K562 (cell line): ENCODE measurements around the gene MED17. TPM values are rescaled to one million over a fixed set of nuclear protein-coding genes. Genes with fewer than 3 reads are reported as not detected.

Experiments used
- ATAC-seq: fragments of 200-7000 bp; cut with Tn5 transposase; 3 replicates; pipeline ENCODE4 v1.9.1; 2020; ENCODE audit warnings: moderate library complexity
- BruUV-seq: library from RNA; stranded (reverse); fragments of 400-500 nt; replicated peaks from 2 replicates; lab custom pipeline; 2021; lab: Mats Ljungman, UMichigan
- CTCF ChIA-PET: fragments of 300-600 bp; formaldehyde crosslinking; extraction: SDS; loops from one replicate; lab custom pipeline; 2021; ENCODE audit warnings: low intra/inter-chr PET ratio; lab: Yijun Ruan, JAX
- POLR2A ChIA-PET: fragments of 300-600, 350-650 bp; sonication (Branson Sonifier 250); formaldehyde crosslinking; extraction: SDS; loops from one replicate; lab custom pipeline; 2021; ENCODE audit warnings: antibody characterized with exemption, inconsistent platforms; lab: Yijun Ruan, JAX
- DNase-seq, 4 experiments: peaks; one replicate each; pipeline versions ENCODE4 v3.0.0 to v3.0.0-alpha.2; 2011 to 2018; ENCODE audit warnings: low spot score in 3 of 4, mixed read lengths in 3 of 4; ENCODE audit errors: extremely low read depth in 1 of 4
- FAIRE-seq: peaks from 2 replicates; lab custom pipeline; 2011; peaks lifted over from hg19 to GRCh38; lab: Jason Lieb, UNC
- H2AFZ ChIP-seq: 2 replicates; pipeline ENCODE4 v1.6.0; 2011; ENCODE audit warnings: low read depth, low read length, control low read depth, inconsistent platforms
- H3K27ac ChIP-seq: fragments of 200-600 bp; 3 replicates; pipeline ENCODE4 v1.8.0; 2011; ENCODE audit warnings: low read depth, mild to moderate bottlenecking, control low read depth, inconsistent platforms, low read length, moderate library complexity, mixed read lengths; ENCODE audit errors: extremely low read depth
- H3K27me3 ChIP-seq, 2 experiments: fragments of 300-600 bp in 1 of 2; 2 replicates in 1 of 2; 3 replicates in 1 of 2; pipeline versions ENCODE4 v1.6.0 to v1.8.0; 2011; ENCODE audit warnings: inconsistent platforms in 2 of 2, low read length in 2 of 2, mild to moderate bottlenecking in 1 of 2, mixed read lengths in 1 of 2, moderate library complexity in 1 of 2; ENCODE audit not compliant: control insufficient read depth in 2 of 2, insufficient read depth in 2 of 2
- H3K36me3 ChIP-seq: fragments of 300-600 bp; 3 replicates; pipeline ENCODE4 v1.8.0; 2011; ENCODE audit warnings: mild to moderate bottlenecking, low read length, inconsistent platforms; ENCODE audit not compliant: control insufficient read depth, insufficient read depth
- H3K4me1 ChIP-seq, 2 experiments: fragments of 200-600 bp in 1 of 2; replicated peaks in 1 of 2; 2 replicates in 1 of 2; 3 replicates in 1 of 2; pipeline versions ENCODE4 v1.5.1 to v1.8.0; 2011; ENCODE audit warnings: inconsistent platforms in 2 of 2, low read length in 2 of 2, mild to moderate bottlenecking in 1 of 2, mixed read lengths in 1 of 2, moderate library complexity in 1 of 2; ENCODE audit not compliant: control insufficient read depth in 2 of 2, insufficient read depth in 2 of 2
- H3K4me2 ChIP-seq: 2 replicates; pipeline ENCODE4 v1.6.1; 2011; ENCODE audit warnings: low read length, control low read depth, inconsistent platforms, mixed read lengths; ENCODE audit not compliant: insufficient read depth
- H3K4me3 ChIP-seq: fragments of 200-600 bp; sonication (generic), shearing (Covaris generic); 2 replicates; pipeline ENCODE4 v1.5.1; 2016; ENCODE audit warnings: control low read depth, inconsistent platforms
- H3K79me2 ChIP-seq: fragments of 200-600 bp; 3 replicates; pipeline ENCODE4 v1.8.0; 2011; ENCODE audit warnings: low read length, inconsistent platforms; ENCODE audit not compliant: control insufficient read depth, insufficient read depth
- H3K9ac ChIP-seq, 2 experiments: 2 replicates each; pipeline versions ENCODE4 v1.6.0 to v1.6.1; 2011; ENCODE audit warnings: low read depth in 2 of 2, low read length in 2 of 2, control low read depth in 1 of 2, inconsistent platforms in 1 of 2, mild to moderate bottlenecking in 1 of 2, mixed read lengths in 1 of 2; ENCODE audit not compliant: insufficient read depth in 1 of 2
- H3K9me1 ChIP-seq: one replicate; pipeline ENCODE4 v1.6.0; 2011; ENCODE audit warnings: inconsistent platforms, mild to moderate bottlenecking, low read length, moderate library complexity; ENCODE audit not compliant: control insufficient read depth, insufficient read depth
- H3K9me3 ChIP-seq: replicated peaks from 2 replicates; pipeline ENCODE4 v1.5.1; 2011; ENCODE audit warnings: low read depth, low read length, inconsistent platforms; ENCODE audit not compliant: control insufficient read depth, insufficient read depth
- H4K20me1 ChIP-seq: replicated peaks from 2 replicates; pipeline ENCODE4 v1.6.1; 2011; ENCODE audit warnings: low read length, inconsistent platforms, mixed read lengths; ENCODE audit not compliant: control insufficient read depth, insufficient read depth
- SMARCA5 ChIP-seq: fragments of 450-650 bp; IDR thresholded peaks from 2 replicates; pipeline ENCODE4 v1.6.1; 2016
- SMC3 ChIP-seq: conservative IDR thresholded peaks from 2 replicates; pipeline ENCODE4 v1.6.1; 2011; ENCODE audit warnings: low read depth, low read length, improper control_type of control experiment; ENCODE audit not compliant: insufficient read depth
- U2AF2 ChIP-seq: fragments of 200-400 bp; formaldehyde crosslinking; optimal IDR thresholded peaks from 2 replicates; pipeline ENCODE3; 2017; ENCODE audit warnings: low read depth, mild to moderate bottlenecking, low read length
- WGBS: fragments of 100-300 bp; shearing (Covaris generic); methylation state at CpG from one replicate; pipeline ENCODE4 v1.1.6; 2016; ENCODE audit warnings: low coverage, mixed read lengths; ENCODE audit not compliant: insufficient coverage; ENCODE audit errors: missing lambda C conversion rate; 5-methylcytosine and 5-hydroxymethylcytosine counted together
- in situ Hi-C: fragments of 300-500 bp; cut with MboI; formaldehyde crosslinking; loops from 4 replicates; pipeline ENCODE4 v1.15.0; 2018; ENCODE audit warnings: inconsistent platforms, mixed read lengths
- intact Hi-C: fragments of 100-400 bp; cut with micrococcal nuclease; formaldehyde crosslinking; loops from 2 replicates; pipeline ENCODE4 v1.14.2; 2022
- polyA plus RNA-seq, 8 experiments: library from polyadenylated mRNA; depleted of rRNA in 4 of 8; stranded (reverse) in 5 of 8; unstranded in 3 of 8; fragments of >200 nt; fragmentation: Nextera tagmentation in 2 of 8; fragmentation: Illumina TruSeq in 1 of 8; extraction: Ambion mirVana in 2 of 8; extraction: Trizol in 1 of 8; gene quantifications; 2 replicates each; pipeline versions ENCODE4 v1.2.1 to v1.2.3, GENCODE V29; 2011 to 2014; ENCODE audit warnings: inconsistent platforms in 1 of 8, missing spikeins in 1 of 8
- total RNA-seq, 7 experiments: library from RNA; depleted of rRNA in 6 of 7; stranded (reverse); fragments of >200 nt in 6 of 7; fragmentation: Illumina TruSeq in 2 of 7; extraction: Trizol in 2 of 7; gene quantifications; 2 replicates each; pipeline versions ENCODE4 v1.2.1 to v1.2.3, GENCODE V29; 2011 to 2021; ENCODE audit warnings: low replicate concordance in 1 of 7
- TF ChIP-seq, protein P1 (sequence below): fragments of 450-650 bp; IDR thresholded peaks from 2 replicates; pipeline ENCODE4 v1.6.1; 2018; ENCODE audit not compliant: partially characterized antibody
- TF ChIP-seq, protein P2 (sequence below): sonication (generic); formaldehyde crosslinking; IDR thresholded peaks from 2 replicates; pipeline ENCODE4 v1.8.1; 2023; ENCODE audit warnings: mild to moderate bottlenecking, missing genetic modification reagents, moderate library complexity
- TF ChIP-seq, protein P3 (sequence below), 2 experiments: fragments of 450-650 bp; IDR thresholded peaks; 2 replicates each; pipeline ENCODE4 v1.6.1; 2016; ENCODE audit warnings: mild to moderate bottlenecking in 2 of 2, borderline replicate concordance in 1 of 2, low read depth in 1 of 2, moderate library complexity in 1 of 2

The MED17 gene
- total and polyA plus RNA-seq, 9 of the 15 experiments (the other 6 are each of a cell fraction or from before 2014, with no cell fraction given) = 6.7 to 34.7 (median 26.8) TPM

DNA sequence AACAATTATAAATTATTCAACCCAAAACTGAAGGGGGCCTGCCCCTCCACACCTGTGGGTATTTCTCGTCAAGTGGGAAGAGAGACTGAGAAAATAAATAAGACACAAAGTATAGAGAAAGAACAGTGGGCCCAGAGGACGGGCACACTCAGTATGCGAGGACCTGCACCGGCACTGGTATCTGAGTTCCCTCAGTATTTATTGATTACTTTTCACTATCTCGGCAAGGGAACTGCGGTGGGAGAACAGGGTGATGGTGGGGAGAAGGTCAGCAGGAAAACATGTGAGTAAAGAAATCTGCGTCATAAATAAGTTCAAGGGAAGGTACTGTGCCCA, 39.4 kb upstream of the MED17 start:
- 52% methylated on average over 7 of the region's 7 CpGs for WGBS
- H3K4me1 ChIP-seq = peaks cover 4 to 10% of the 10 kb centered on the region in 2 experiments; a peak in 3 of 5 replicates
- no peak for DNase-seq
- POLR2A ChIA-PET = no interaction called here
- no peaks in the 10 kb centered on the region for H4K20me1 ChIP-seq
- BruUV-seq = no TSS peak
- no peak overlapping the region for H3K4me3 ChIP-seq
- no peaks in the 10 kb centered on the region for H3K9me1 ChIP-seq
- H3K27ac ChIP-seq = no peak overlapping the region
- H2AFZ ChIP-seq = peak overlapping the region; percentile 25; the same call in 1 of the 2 replicates
- H3K4me2 ChIP-seq = peak overlapping the region; percentile 14; the same call in 1 of the 2 replicates
- CTCF ChIA-PET = no interaction called here
- H3K79me2 ChIP-seq = peaks cover 34% of the 10 kb centered on the region
- ATAC-seq = no peak
- H3K9ac ChIP-seq = peak overlapping the region in 1 of 2 experiments; percentile 40; a peak in 1 of 4 replicates
- no peaks in the 10 kb centered on the region for H3K27me3 ChIP-seq
- H3K36me3 ChIP-seq = peaks cover 17% of the 10 kb centered on the region
- in situ Hi-C loops (no loop called here), intact Hi-C loops (no loop called here)
- FAIRE-seq = no peak
- no peaks in the 10 kb centered on the region for H3K9me3 ChIP-seq
- TF ChIP-seq U2AF2 (no peak), SMC3 (no peak), SMARCA5 (no peak)
- TF ChIP-seq, protein P1, sequence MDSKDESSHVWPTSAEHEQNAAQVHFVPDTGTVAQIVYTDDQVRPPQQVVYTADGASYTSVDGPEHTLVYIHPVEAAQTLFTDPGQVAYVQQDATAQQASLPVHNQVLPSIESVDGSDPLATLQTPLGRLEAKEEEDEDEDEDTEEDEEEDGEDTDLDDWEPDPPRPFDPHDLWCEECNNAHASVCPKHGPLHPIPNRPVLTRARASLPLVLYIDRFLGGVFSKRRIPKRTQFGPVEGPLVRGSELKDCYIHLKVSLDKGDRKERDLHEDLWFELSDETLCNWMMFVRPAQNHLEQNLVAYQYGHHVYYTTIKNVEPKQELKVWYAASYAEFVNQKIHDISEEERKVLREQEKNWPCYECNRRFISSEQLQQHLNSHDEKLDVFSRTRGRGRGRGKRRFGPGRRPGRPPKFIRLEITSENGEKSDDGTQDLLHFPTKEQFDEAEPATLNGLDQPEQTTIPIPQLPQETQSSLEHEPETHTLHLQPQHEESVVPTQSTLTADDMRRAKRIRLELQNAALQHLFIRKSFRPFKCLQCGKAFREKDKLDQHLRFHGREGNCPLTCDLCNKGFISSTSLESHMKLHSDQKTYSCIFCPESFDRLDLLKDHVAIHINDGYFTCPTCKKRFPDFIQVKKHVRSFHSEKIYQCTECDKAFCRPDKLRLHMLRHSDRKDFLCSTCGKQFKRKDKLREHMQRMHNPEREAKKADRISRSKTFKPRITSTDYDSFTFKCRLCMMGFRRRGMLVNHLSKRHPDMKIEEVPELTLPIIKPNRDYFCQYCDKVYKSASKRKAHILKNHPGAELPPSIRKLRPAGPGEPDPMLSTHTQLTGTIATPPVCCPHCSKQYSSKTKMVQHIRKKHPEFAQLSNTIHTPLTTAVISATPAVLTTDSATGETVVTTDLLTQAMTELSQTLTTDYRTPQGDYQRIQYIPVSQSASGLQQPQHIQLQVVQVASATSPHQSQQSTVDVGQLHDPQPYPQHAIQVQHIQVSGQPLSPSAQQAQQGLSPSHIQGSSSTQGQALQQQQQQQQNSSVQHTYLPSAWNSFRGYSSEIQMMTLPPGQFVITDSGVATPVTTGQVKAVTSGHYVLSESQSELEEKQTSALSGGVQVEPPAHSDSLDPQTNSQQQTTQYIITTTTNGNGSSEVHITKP = peak; percentile 28
- TF ChIP-seq, protein P2, sequence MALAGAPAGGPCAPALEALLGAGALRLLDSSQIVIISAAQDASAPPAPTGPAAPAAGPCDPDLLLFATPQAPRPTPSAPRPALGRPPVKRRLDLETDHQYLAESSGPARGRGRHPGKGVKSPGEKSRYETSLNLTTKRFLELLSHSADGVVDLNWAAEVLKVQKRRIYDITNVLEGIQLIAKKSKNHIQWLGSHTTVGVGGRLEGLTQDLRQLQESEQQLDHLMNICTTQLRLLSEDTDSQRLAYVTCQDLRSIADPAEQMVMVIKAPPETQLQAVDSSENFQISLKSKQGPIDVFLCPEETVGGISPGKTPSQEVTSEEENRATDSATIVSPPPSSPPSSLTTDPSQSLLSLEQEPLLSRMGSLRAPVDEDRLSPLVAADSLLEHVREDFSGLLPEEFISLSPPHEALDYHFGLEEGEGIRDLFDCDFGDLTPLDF (CRISPR knock-in tag) = no peak
- TF ChIP-seq, protein P3, sequence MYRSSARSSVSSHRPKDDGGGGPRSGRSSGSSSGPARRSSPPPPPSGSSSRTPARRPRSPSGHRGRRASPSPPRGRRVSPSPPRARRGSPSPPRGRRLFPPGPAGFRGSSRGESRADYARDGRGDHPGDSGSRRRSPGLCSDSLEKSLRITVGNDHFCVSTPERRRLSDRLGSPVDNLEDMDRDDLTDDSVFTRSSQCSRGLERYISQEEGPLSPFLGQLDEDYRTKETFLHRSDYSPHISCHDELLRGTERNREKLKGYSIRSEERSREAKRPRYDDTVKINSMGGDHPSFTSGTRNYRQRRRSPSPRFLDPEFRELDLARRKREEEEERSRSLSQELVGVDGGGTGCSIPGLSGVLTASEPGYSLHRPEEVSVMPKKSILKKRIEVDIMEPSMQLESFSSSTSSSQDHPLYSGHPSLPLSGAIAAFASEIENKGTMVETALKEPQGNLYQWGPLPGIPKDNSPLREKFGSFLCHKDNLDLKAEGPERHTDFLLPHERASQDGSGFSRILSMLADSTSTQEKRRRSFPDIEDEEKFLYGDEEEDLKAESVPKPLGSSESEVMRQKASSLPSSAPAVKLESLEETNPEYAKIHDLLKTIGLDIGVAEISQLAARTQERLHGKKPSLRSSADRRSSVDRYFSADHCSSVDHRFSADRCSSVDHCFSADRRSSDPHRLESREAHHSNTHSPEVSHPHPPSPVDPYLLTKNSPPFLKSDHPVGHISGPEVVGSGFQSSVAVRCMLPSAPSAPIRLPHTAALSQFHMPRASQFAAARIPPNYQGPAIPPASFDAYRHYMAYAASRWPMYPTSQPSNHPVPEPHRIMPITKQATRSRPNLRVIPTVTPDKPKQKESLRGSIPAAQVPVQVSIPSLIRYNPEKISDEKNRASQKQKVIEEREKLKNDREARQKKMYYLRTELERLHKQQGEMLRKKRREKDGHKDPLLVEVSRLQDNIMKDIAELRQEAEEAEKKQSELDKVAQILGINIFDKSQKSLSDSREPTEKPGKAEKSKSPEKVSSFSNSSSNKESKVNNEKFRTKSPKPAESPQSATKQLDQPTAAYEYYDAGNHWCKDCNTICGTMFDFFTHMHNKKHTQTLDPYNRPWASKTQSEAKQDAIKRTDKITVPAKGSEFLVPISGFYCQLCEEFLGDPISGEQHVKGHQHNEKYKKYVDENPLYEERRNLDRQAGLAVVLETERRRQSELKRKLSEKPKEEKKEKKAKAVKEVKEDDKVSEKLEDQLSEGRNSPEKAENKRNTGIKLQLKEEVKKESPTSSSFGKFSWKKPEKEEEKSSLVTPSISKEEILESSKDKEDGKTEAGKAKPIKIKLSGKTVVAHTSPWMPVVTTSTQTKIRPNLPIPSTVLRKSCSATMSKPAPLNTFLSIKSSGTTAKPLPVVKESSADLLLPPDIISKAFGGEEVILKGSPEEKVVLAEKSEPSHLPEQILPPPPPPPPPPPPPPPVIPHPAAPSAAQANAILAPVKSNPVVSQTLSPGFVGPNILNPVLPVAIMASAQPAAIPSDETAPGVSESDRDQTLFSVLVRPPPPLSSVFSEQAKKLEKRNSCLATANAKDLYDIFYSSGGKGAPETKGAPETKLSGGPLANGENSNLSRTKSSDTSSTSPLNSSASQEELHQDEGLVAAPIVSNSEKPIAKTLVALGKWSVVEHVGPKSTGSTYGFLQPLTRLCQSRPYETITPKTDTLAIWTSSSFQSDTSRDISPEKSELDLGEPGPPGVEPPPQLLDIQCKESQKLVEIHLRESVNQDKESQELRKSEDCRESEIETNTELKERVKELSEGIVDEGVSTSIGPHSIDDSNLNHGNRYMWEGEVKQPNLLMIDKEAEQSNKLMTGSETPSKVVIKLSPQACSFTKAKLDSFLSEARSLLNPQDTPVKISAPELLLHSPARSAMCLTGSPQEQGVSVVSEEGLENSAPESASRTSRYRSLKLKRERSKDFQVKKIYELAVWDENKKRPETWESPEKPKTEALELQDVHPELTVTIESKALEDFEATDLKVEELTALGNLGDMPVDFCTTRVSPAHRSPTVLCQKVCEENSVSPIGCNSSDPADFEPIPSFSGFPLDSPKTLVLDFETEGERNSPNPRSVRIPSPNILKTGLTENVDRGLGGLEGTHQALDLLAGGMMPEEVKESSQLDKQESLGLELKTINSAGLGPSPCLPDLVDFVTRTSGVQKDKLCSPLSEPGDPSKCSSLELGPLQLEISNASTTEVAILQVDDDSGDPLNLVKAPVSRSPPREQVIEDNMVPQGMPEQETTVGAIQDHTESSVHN (IDR thresholded peaks at IDR 0.05; ENCODE audit: borderline replicate concordance in 1 of 2, low read depth in 1 of 2) = no peak
